Measurements from ENCODE around the gene POFUT2.
"Not testable (repeated sequence)": the region's sequence is repeated elsewhere in the genome, so short reads cannot be mapped to it uniquely, and the experiment has no call there.

The POFUT2 gene

DNA sequence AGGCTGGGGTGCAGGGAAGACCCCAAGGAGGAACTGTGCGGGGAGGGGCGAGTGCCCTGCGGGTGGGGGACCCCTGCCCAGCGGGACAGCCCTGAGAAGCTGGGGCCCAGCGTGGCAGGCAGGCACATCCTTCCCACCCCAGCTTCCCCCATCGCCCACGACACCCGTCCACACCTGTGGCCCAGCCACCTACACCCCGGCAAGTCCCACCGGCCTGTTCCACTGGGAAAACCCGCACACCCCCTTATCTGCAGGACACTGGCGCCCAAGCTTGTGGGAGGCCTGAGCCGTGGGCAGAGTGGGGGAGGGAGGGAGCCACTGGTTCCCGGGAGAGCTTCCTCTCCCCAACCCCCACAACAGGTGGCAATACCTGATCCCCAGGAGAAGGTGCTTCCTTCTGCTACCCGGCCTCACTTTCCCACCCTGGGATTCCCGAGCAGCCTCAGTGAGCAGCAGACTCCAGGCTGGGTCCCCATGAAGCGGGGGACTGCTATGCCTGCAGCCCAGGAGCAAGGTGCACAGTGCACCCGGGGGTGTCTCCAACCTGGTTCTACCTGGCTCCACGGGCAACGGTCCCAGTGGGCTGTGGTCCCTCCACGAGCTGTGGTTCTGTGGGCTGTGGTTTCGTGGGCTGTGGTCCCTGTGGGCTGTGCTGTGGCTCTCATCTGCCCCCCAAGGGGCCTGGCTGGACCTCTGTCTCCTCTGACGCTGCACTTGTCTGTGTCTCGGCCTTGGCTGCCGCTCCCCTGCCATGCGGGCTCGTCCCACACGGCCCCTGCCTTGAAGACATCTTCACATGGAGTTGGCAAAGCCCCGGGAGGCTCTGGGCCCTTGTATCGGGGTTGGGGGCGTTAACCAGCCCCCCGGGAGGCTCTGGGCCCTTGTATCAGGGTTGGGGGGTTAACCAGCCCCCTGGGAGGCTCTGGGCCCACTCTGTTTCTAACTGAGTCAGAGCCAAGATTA lies 37.8 kb upstream of the POFUT2 start:
- no peak for DNase-seq

DNA sequence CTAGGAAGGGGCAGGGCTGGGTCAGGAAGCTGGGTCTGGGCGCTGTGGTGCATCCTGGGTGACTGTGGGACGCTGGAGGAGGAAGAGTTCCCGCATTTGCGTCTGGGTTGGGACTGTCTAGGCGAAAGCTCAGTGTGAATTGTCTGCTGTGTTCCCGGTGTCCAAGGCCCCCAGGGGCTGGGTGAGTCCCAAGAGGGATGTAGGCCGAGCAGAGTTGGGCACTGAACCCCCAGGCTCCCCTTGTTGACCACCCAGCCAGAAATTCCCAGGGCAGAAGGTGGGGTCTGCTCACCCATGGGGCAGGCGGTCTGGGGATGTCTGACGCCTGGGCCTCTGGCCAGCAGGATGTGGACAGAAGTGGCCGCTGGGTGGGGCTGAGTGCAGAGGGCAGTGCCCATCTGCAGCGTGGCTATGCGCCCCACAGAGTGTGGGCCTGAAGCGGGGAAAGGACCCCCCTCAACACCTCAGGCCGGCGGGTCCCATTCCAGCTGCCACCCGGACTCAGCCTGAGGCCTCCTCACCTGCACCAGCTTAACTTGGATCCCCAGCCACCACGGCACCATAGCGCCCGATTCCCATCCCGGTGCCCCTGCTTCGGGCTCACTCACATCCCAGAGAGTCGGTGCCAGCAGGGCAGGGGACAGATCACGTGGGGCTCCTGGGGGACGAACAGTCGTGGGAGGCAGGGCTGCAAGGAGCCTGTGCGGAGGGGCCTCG lies 37.0 kb upstream of the POFUT2 start:
- peak; percentile 38 for DNase-seq

DNA sequence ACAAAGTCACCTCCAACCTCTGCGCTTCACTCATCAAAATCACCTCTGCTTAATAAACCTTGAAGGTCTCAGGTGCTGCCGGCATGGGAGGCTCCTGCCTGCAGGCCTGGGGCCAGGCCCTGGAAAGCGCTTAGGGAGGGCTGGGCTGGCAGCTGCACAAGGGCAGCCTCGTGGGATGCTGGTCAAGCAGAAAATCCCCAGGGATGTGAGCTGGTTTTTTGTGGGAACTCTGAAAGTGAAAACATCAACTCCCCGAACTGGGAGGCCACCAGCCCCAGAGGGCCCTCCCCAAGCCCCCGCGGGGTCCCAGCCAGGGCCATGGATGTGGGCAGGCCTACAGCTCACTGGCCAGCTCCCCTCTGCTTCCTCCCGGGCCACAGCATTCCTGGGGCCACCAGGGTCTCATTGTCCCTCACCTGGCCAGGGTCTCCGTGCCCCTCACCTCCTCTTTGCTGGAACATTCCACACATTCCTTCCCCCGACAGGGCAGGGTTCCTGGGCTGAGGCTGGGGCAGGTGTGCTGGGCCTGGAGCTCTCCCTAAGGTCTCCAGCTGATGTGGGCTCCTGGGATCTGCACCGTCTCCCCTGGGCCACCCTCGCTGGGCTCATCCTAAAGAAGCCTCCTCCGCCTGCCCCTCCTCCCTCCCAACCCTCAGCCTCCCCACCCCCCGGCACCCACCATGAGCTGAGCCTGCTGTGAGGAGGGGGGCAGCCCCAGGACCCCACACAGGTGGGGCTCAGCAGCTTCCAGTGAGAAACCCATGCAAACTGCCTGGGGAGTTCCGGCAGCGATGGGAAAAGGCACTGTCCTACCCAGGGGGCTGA lies 36.0 kb upstream of the POFUT2 start:
- no peak for DNase-seq

DNA sequence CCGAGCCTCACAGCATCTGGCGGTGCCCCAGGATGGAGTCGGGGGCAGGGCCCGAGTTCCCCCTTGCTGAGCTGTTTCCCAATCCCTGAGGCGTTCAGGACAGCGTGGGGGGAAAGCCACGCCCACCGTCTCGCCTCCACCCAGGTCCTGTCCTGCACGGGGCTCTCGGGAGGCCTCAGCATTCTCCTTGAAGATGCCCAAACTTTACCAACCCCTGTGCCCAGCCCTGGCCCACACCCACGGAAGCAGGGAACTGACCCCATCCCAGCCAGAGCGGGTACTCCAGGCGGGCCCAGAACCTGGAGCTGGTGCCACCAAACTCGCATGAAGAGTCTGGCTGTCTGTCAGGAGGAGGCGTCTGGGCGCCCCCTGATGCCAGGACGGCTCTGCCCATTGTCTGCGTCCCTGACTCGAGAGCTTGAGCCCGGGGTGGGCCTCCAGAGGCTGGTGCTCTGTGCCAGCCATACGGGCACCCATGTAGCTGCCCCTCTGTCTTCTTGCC lies 35.3 kb upstream of the POFUT2 start:
- DNase-seq = no peak

DNA sequence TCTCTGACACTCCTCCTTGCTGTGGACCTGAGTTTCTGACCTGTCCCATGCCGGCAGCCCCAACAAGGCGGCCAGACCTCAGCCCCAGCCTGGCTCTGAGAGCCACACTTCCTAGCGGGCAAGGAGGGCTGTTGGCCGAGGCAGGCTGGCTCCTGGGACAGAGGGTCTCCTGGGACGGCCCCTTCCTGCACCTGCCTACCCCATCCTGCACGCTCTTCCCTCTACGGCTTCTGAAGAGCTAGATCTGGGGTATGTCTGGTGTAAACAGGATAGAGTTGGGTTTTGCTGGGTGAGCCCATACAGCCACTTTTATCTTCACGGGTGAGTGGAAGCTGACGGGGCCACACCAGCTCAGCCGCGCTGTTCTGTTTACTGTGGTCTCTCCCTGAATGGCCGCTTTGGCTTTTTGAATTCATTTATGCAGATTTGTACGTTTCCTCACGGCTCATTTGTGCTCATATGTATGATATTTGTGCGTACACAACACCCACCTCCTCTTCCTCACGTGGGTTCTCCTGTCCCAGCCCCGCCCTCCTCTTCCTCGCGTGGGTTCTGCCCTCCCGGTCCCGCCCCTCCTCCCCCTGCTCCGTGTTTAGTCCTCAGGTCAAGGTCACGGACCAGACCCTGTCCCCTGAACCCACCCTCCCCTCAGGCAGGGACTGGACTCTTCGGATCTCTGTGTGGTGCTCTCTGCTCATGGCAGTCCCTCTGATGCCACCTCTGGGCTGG lies 34.7 kb upstream of the POFUT2 start:
- DNase-seq = peak; percentile 9

DNA sequence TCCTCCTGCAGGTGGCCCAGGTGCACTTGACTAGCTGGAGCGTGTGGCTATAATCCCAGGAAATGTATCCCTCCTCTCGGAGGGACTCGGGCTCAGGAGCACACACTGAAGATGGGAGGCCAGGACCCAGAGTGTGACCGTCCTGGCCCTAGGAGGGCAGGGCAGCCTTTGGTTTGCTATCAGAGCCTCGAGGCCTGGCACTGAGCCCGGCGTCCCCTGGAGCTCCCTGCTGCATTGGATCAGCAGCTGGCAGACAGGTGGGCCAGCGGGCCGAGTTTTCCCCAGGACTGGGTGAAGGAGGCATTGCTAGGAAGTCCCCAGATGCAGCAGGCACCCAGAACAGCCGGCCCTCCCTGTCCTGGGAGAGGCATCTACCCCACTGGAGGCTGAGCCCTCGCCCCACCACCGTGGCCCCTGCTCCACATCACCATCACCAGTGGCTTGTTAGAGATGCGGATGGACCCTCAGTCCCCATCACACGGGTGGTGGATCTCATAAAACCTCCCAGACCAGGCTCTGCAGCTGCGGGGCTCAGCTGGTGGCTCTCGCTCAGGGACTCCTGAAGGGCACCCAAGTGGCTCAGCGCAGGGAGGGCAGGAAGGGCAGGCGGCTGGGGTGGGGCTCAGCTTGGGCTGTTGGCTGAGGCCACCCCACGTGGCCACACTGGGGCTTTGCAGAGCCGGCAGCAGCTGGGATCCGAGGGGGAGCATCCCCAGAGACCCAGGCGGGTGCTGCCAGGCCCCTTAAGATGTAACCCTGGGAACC lies 32.7 kb upstream of the POFUT2 start:
- DNase-seq = peak; percentile 22

DNA sequence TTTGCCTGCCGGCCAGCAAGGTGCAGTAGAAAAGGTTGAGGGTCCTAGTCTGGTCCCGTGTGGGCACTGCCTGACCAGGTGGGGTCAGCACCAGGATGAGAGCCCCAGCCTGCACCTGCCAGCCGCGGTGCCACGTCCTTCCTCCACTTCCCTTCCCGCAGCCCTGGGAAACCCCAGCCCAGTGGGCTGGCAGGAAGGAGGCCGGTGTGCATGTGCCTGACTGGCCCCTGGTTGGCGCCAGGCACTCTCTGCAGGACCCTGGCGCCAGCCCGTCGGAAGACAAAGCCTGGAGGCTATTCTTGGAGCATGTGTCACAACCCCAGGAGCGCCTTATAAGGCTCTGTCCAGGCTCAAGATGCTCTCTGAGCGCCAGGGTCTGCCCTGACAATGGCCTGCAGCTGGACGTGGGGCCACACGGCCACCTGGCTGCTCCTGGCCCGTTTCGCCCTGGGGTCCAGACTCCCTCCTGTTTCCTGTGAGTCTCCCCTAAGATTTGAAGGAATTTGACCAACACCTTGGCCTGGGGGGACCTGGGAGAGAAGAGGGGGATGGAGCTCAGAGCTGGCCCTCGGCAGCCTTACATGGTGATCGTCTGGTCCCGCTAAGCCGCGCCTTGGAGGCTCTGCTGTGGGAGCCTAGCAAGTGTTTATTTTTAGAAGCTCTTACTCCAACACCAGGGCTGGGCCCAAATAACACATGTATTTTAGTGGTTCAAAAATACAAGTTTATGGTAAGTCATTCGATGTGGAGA lies 31.9 kb upstream of the POFUT2 start:
- DNase-seq = no peak

DNA sequence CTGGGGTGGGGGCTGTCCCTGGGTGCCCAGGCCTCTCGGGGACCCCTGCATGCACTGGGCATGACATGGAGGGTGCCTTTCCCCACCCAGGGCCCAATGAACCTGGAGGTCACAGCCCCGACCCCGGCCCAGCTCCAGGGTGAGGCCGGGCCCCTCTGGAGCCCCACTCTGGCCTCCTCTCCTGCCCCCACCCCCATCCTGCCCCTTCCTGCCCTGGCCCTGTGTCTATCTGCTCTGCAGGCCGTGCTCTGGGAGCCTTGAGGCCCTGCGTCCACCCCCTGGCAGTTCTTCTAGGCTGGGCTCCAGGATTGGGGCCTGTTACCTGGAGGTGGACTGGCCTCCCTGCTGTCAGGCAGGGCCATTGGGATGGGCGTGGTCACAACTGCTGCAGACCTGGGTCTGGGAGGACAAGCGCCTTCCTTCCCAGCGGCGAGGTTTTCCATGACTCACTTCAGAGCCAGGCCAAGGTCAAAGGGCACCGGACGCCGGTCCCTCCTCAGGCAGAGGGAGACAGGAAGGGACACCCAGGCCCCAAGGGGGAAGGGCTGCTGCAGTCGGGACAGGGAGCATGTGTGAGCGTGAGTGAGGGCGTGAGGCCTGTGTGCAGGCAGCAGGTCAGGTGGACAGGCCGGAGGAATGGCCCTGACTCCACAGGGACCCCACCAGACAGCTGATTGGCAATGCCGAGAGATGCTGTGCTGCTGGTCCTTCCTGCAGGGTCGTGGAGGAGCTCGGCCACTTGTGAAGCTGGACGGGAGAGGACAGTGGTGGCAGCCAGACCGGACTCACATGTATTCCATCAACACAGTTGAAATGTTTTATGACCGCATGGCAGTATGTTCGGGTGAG lies 31.1 kb upstream of the POFUT2 start:
- DNase-seq = no peak

DNA sequence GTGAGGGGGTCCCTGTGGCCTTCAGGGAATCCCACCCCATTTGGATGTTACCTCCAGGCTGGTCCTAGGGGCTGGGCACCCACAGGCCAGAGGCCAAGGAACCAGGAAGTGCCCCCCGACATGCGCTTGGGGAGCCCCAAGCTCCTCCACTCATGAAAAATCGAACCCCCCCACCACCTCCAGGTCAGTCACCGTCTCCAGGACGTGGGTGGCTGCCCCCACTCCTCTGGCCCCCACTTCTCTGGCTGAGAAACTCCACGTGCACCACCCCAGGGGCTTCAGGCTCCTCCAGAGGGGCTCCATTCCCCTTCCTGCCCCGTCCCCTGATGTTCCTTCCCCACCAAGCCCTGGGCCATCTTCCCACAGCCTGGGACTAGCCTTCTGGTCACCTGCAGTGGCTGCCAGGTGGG lies 30.5 kb upstream of the POFUT2 start:
- DNase-seq = no peak

DNA sequence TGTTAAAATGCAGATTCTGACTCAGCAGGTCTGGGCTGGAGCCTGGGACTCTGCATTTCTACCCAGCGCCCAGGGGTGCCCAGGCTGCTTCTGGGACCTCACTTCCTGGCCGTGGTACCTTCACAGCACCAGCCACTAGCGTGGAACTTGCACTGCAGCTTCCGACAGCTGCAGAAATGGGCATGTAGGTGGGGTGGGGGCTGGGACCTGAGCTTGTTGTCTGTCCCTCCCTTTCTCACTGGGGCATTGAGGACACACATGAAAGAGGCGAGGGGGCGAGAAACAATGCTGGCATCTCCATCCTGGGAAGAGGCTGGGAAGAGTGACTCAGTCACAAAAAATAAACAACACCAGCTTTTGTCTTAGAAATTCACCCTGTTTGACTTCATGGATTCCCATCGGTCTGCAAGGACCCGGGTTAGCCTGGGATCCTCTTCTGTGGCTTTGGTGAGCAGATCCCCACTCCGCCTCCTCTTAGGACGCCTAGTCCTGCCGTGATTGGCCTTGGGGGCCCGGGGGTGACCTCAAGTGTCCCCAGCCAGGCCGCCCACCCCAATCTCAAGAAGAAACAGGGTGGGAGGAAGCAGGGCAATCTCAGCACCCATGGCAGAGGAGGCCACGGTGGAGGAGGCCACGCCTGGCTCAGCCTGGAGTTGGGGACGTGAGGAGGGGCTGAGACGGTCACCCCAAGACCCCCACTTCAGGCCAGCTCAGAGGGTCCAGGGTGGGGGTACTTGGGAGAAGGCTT lies 29.9 kb upstream of the POFUT2 start:
- no peak for DNase-seq

DNA sequence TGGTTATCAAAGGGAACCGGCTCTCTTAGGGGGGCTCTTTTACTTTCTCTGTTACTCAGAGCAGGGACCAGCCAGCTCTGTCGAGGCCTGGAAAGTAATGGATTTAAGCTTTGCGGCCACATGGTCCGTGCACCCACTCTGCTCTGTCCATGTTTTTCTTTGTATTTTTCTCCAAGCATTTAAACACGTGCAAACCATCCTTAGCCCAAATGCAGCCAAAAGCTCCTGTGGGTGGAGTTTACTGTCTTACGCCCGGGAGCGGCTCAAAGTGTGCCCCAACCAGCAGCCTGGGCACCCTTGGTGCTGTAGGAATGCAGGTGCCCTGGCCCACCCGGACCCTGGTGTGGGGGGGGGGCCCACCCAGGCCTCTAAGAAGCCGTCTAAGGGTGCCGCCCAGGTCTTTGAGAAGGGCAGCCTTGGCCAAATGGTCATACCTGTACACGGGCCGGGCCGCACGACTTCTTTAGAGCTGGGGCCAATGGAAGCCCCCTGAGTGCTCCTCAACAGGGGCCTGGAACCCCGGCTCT lies 29.2 kb upstream of the POFUT2 start:
- no peak for DNase-seq

DNA sequence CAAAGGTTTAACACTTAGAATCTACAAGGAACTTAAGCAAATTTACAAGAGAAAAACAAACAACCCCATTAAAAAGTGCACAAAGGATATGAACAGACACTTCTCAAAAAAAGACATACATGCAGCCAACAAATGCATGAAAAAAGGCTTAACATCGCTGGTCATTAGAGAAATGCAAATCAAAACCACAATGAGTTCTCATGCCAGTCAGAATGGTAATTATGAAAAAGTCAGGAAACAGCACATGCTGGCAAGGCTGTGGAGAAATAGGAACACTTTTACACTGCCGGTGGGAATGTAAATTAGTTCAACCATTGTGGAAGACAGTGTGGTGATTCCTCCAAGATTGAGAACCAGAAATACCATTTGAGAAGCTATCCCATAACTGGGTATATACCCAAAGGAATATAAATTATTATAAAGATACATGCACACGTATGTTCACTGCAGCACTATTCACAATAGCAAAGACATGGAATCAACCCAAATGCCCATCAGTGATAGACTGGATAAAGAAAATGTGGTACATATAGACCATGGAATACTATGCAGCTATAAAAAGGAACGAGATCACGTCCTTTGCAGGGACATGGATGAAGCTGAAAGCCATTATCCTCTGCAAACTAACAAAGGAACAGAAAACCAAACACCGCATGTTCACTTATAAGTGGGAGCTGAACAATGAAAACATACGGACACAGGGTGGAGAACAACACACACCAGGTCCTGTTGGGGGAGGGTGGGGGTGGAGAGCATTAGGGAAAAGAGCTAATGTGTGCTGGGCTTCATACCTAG lies 28.2 kb upstream of the POFUT2 start:
- DNase-seq = not testable (repeated sequence)

DNA sequence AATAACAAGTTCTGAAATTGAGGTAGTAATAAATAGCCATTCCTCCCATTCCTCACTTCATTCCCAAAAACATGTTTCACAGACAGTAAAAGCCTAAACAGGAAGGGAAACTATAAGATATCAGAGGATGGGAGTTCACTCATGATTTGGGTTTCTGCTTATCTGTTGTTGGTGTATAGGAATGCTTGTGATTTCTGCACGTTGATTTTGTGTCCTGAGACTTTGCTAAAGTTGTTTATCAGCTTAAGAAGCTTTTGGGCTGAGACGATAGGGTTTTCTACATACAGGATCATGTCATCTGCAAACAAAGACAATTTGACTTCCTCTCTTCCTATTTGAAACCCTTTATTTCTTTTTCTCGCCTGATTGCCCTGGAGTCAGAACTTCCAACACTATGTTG lies 26.0 kb upstream of the POFUT2 start:
- DNase-seq = no peak

DNA sequence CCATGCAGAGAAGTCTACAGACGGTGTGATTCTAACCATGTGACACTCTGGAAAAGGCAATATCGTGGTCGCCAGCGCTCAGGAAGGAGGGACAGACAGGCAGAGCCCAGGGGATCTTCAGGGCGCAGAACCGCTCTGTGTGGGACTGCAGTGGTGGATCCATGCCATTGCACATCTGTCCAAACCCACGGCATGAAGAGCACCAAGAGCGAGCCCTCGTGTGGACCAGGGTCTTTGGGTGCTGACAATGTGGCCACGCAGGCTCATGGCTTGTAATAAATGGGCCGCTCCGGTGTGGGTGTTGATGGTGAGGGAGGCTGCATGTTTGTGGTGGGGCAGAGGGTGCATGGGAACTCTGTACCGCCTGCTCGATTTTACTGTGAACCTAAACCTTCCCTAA lies 25.3 kb upstream of the POFUT2 start:
- no peak for DNase-seq

DNA sequence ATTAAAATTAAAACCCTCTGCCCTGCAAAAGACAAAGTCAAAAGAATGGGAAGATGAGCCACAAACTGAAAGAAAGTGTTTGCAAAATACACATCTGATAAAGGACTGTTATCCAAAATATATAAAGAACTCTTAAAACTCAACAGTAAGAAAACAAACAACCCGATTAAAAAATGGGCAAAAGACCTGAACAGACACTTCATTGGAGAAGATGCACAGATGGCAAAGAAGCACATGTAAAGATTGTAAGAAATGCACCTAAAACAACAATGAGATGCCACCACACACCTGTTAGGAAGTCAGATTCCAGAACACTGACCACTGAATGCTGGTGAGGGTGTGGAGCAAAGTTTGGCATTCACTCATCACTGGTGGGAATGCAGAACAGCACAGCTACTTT lies 24.6 kb upstream of the POFUT2 start:
- no peak for DNase-seq

DNA sequence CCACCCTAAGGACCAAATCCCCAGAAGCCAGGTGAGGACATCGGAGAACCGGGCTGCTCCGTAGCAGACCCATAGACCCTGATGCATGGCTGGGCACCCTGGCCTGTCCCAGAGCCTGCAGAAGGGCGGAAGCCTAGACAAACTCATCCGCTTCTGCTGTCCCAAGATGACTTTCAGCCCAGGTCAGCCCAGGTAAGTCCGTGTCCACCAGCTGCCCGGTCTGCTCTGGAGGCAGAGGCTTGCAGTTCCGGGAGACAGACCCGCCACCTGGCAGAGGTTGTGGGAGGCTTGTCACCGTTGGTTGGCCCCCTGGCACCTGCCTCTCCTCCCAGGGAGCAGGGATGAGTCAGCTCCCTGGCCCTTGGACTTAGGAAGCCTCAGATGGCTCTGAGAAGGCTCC lies 22.8 kb upstream of the POFUT2 start:
- no peak for DNase-seq

DNA sequence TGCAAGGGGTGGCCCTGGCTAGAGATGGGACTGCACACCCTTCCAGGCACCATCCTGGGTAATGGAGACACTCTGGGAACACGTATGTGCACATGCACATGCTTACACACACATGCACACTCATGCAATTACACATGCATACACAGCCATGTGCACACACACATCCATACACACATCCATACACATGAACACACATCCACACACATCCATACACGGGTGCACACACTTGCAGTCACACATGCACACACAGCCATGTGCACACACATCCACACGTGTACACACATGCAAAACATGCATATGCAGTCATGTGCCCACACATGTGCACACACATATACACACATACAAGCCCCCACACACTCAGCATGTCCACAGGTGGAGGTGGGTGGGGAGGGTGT lies 22.3 kb upstream of the POFUT2 start:
- DNase-seq = no peak
